ENCODE results near the gene TCERG1L.

GRCh38 chr10:131071721-131072120, 239.8 kb downstream of the TCERG1L start:
- TF ChIP-seq POLR2AphosphoS5 (IDR thresholded peaks at IDR 0.05; ENCODE audit: low read depth, low read length) (no peak), POLR2A (IDR thresholded peaks at IDR 0.05; ENCODE audit: low read depth, low read length) (no peak)
